SK-N-SH (cell line): ENCODE results near the gene MRPL36. TPM values are rescaled to one million over a fixed set of nuclear protein-coding genes. Genes with fewer than 3 reads are reported as not detected.

Experiments
- CTCF ChIA-PET: fragments of 300-600, 350-600 bp; formaldehyde crosslinking; extraction: SDS; loops from one replicate; lab custom pipeline; 2021; lab: Yijun Ruan, JAX
- POLR2A ChIA-PET: fragments of 350-600 bp; sonication (Branson Sonifier 250); formaldehyde crosslinking; extraction: SDS; loops from one replicate; lab custom pipeline; 2020; ENCODE audit warnings: antibody characterized with exemption, inconsistent platforms; lab: Yijun Ruan, JAX
- DNase-seq: peaks from one replicate; pipeline ENCODE4 v3.0.0; 2012
- H2AFZ ChIP-seq: fragments of 200-600 bp; sonication (generic); 2 replicates; pipeline ENCODE4 v1.8.1; 2016; ENCODE audit warnings: antibody characterized with exemption, mild to moderate bottlenecking, low read depth
- H3F3A ChIP-seq: fragments of 200-600 bp; sonication (generic); replicated peaks from 2 replicates; pipeline ENCODE3; 2016; ENCODE audit warnings: antibody characterized with exemption, mild to moderate bottlenecking; ENCODE audit not compliant: insufficient read depth
- H3K27ac ChIP-seq, 2 experiments: fragments of 200-500 bp in 1 of 2; fragments of 200-600 bp in 1 of 2; sonication (Bioruptor generic) in 1 of 2; sonication (generic), shearing (Covaris generic) in 1 of 2; 2 replicates each; pipeline versions ENCODE4 v1.5.1 to v1.6.1; 2014 to 2016; ENCODE audit warnings: low read depth in 2 of 2, inconsistent platforms in 1 of 2, low read length in 1 of 2, mild to moderate bottlenecking in 1 of 2, mixed read lengths in 1 of 2
- H3K27me3 ChIP-seq: fragments of 200-600 bp; sonication (generic), shearing (Covaris generic); 2 replicates; pipeline ENCODE4 v1.6.1; 2016; ENCODE audit warnings: mixed run types; ENCODE audit not compliant: insufficient read depth
- H3K36me3 ChIP-seq, 2 experiments: fragments of 200-500 bp in 1 of 2; fragments of 200-600 bp in 1 of 2; sonication (Bioruptor generic) in 1 of 2; sonication (generic) in 1 of 2; replicated peaks in 1 of 2; 2 replicates each; pipeline versions ENCODE3 to v1.5.1; 2014 to 2016; ENCODE audit warnings: low read length in 1 of 2, mild to moderate bottlenecking in 1 of 2; ENCODE audit not compliant: insufficient read depth in 2 of 2, control insufficient read depth in 1 of 2
- H3K4me1 ChIP-seq, 2 experiments: fragments of 200-500 bp in 1 of 2; fragments of 200-600 bp in 1 of 2; sonication (Bioruptor generic) in 1 of 2; sonication (generic), shearing (Covaris generic) in 1 of 2; 2 replicates each; pipeline versions ENCODE4 v1.5.1 to v1.6.1; 2014 to 2016; ENCODE audit warnings: low read depth in 1 of 2, low read length in 1 of 2, mixed run types in 1 of 2; ENCODE audit not compliant: insufficient read depth in 2 of 2, control insufficient read depth in 1 of 2
- H3K4me2 ChIP-seq: fragments of 200-600 bp; sonication (generic), shearing (Covaris generic); 2 replicates; pipeline ENCODE4 v1.6.1; 2017; ENCODE audit warnings: mixed run types
- H3K4me3 ChIP-seq, 2 experiments: fragments of 200-500 bp in 1 of 2; fragments of 200-600 bp in 1 of 2; sonication (Bioruptor generic) in 1 of 2; sonication (generic), shearing (Covaris generic) in 1 of 2; 2 replicates each; pipeline versions ENCODE4 v1.5.1 to v1.8.1; 2014 to 2016; ENCODE audit warnings: low read depth in 2 of 2, inconsistent platforms in 1 of 2, low read length in 1 of 2, mild to moderate bottlenecking in 1 of 2, mixed read lengths in 1 of 2, moderate library complexity in 1 of 2
- H3K79me2 ChIP-seq: fragments of 200-600 bp; sonication (generic); 2 replicates; pipeline ENCODE4 v1.8.1; 2017; ENCODE audit warnings: mild to moderate bottlenecking; ENCODE audit not compliant: insufficient read depth
- H3K9ac ChIP-seq: fragments of 200-600 bp; sonication (generic); 2 replicates; pipeline ENCODE4 v1.6.1; 2017; ENCODE audit warnings: mixed run types
- H3K9me2 ChIP-seq: fragments of 200-600 bp; sonication (generic); 2 replicates; pipeline ENCODE4 v1.6.1; 2017; ENCODE audit warnings: mixed run types
- H3K9me3 ChIP-seq: fragments of 200-600 bp; sonication (generic); 2 replicates; pipeline ENCODE4 v1.6.1; 2017; ENCODE audit warnings: mixed run types, mild to moderate bottlenecking, moderate library complexity
- H4K20me1 ChIP-seq: fragments of 200-600 bp; sonication (generic); 2 replicates; pipeline ENCODE4 v1.6.1; 2017; ENCODE audit warnings: mild to moderate bottlenecking, mixed run types; ENCODE audit not compliant: insufficient read depth
- EZH2phosphoT487 ChIP-seq: fragments of 200-600 bp; sonication (generic); IDR thresholded peaks from 2 replicates; pipeline ENCODE4 v1.6.1; 2017; ENCODE audit warnings: low read depth, mixed run types, mild to moderate bottlenecking, antibody characterized with exemption, moderate library complexity, borderline replicate concordance
- MEF2A ChIP-seq: IDR thresholded peaks from 2 replicates; pipeline ENCODE4 v1.4.0; 2012; ENCODE audit warnings: low read depth, borderline replicate concordance
- POLR2AphosphoS5 ChIP-seq: IDR thresholded peaks from 2 replicates; pipeline ENCODE4 v1.6.1; 2012; ENCODE audit warnings: low read depth, low read length
- RAD21 ChIP-seq: IDR thresholded peaks from 2 replicates; pipeline ENCODE4 v1.6.1; 2012; ENCODE audit warnings: mild to moderate bottlenecking, low read length
- RCOR1 ChIP-seq: fragments of 150-350 bp; IDR thresholded peaks from 2 replicates; pipeline ENCODE4 v1.6.1; 2017; ENCODE audit warnings: antibody characterized with exemption, low read length
- RFX5 ChIP-seq: IDR thresholded peaks from 2 replicates; pipeline ENCODE4 v1.6.1; 2012; ENCODE audit warnings: mild to moderate bottlenecking, improper control_type of control experiment, low read length
- RXRA ChIP-seq: IDR thresholded peaks from 2 replicates; pipeline ENCODE4 v1.4.0; 2012; ENCODE audit warnings: low read depth, mild to moderate bottlenecking, borderline replicate concordance
- SMC3 ChIP-seq: IDR thresholded peaks from 2 replicates; pipeline ENCODE4 v1.6.1; 2012; ENCODE audit warnings: low read depth, low read length, improper control_type of control experiment
- TAF1 ChIP-seq: IDR thresholded peaks from 2 replicates; pipeline ENCODE4 v1.6.1; 2012; ENCODE audit warnings: low read depth, mild to moderate bottlenecking, low read length, moderate library complexity, borderline replicate concordance
- TCF12 ChIP-seq: IDR thresholded peaks from 2 replicates; pipeline ENCODE4 v1.4.0; 2012
- TEAD4 ChIP-seq: IDR thresholded peaks from 2 replicates; pipeline ENCODE4 v1.4.0; 2012; ENCODE audit warnings: mild to moderate bottlenecking, borderline replicate concordance; ENCODE audit not compliant: insufficient read depth
- WGBS: methylation state at CpG from one replicate; pipeline ENCODE4 v1.1.6; 2017; ENCODE audit warnings: low lambda C conversion rate; 5-methylcytosine and 5-hydroxymethylcytosine counted together
- polyA plus RNA-seq, 3 experiments: library from polyadenylated mRNA; depleted of rRNA; stranded (reverse); fragments of >200 nt; gene quantifications; 2 replicates each; pipeline ENCODE4 v1.2.3, GENCODE V29; 2012
- TF ChIP-seq, protein P1 (sequence below): fragments of 150-350 bp; IDR thresholded peaks from 2 replicates; pipeline ENCODE4 v1.6.1; 2017; ENCODE audit warnings: antibody characterized with exemption, low read length, low read depth, borderline replicate concordance
- TF ChIP-seq, protein P2 (sequence below): IDR thresholded peaks from 2 replicates; pipeline ENCODE4 v1.4.0; 2012; ENCODE audit warnings: low read depth
- TF ChIP-seq, protein P3 (sequence below): fragments of 200-600 bp; sonication (generic); IDR thresholded peaks from 2 replicates; pipeline ENCODE4 v1.6.1; 2017; ENCODE audit warnings: antibody characterized with exemption, mild to moderate bottlenecking, moderate library complexity
- TF ChIP-seq, protein P4 (sequence below): IDR thresholded peaks from 2 replicates; pipeline ENCODE4 v1.4.0; 2012; ENCODE audit warnings: low read depth, borderline replicate concordance
- TF ChIP-seq, protein P5 (sequence below): IDR thresholded peaks from 2 replicates; pipeline ENCODE4 v1.4.0; 2012; ENCODE audit warnings: low read depth, borderline replicate concordance
- TF ChIP-seq, protein P6 (sequence below): IDR thresholded peaks from 2 replicates; pipeline ENCODE4 v1.6.1; 2012; ENCODE audit warnings: mild to moderate bottlenecking, low read depth, low read length, moderate library complexity

MRPL36 gene
- polyA plus RNA-seq, 1 of the 3 experiments (the other 2 are of a cell fraction): 78.4 TPM

DNA sequence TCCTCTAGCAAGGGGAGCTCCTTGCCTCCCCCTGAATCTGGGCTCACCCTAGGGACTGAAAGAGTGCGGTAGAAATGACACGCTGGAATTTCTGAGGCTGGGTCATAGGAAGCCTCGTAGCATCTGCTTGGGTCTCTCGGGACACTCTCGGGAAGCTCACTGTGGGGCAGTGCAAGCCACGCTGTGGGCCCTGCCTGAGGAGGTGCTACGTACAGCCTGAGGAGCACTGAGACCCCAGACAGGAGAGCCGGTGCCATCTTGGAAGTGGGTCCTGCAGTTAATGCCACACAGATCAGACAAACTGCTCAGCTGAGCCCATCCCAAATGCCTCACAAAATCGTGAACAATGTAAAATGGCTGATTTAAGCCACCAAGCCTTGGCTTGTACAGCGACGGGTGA lies 1.8 kb downstream of the MRPL36 start:
- Histone ChIP-seq H2AFZ (no peak overlapping the region), H3K4me3 (no peak overlapping the region), H3K9me2 (no peaks in the 10 kb centered on the region), H3K9me3 (no peaks in the 10 kb centered on the region), H3F3A (no peaks in the 10 kb centered on the region), H3K4me1 (peaks cover 5 to 27% of the 10 kb centered on the region in 2 experiments; a peak in 2 of 4 replicates), H3K36me3 (peaks cover 17 to 23% of the 10 kb centered on the region in 2 experiments), H3K27ac (no peak overlapping the region), H3K4me2 (no peak overlapping the region), H3K79me2 (peaks cover 38% of the 10 kb centered on the region), H3K9ac (no peak overlapping the region), H4K20me1 (no peaks in the 10 kb centered on the region), H3K27me3 (no peaks in the 10 kb centered on the region)
- POLR2A ChIA-PET: no interaction called here
- CTCF ChIA-PET: no interaction called here
- 75% methylated on average over 3 of the region's 11 CpGs for WGBS
- TF ChIP-seq SMC3: no peak
- TF ChIP-seq RFX5: no peak
- TF ChIP-seq, protein P1, sequence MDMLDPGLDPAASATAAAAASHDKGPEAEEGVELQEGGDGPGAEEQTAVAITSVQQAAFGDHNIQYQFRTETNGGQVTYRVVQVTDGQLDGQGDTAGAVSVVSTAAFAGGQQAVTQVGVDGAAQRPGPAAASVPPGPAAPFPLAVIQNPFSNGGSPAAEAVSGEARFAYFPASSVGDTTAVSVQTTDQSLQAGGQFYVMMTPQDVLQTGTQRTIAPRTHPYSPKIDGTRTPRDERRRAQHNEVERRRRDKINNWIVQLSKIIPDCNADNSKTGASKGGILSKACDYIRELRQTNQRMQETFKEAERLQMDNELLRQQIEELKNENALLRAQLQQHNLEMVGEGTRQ: no peak
- no peak for TF ChIP-seq EZH2phosphoT487
- no peak for TF ChIP-seq POLR2AphosphoS5
- TF ChIP-seq RAD21: no peak
- TF ChIP-seq RXRA: no peak
- no peak for TF ChIP-seq RCOR1
- TF ChIP-seq, protein P2, sequence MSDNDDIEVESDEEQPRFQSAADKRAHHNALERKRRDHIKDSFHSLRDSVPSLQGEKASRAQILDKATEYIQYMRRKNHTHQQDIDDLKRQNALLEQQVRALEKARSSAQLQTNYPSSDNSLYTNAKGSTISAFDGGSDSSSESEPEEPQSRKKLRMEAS: no peak
- TF ChIP-seq, protein P3, sequence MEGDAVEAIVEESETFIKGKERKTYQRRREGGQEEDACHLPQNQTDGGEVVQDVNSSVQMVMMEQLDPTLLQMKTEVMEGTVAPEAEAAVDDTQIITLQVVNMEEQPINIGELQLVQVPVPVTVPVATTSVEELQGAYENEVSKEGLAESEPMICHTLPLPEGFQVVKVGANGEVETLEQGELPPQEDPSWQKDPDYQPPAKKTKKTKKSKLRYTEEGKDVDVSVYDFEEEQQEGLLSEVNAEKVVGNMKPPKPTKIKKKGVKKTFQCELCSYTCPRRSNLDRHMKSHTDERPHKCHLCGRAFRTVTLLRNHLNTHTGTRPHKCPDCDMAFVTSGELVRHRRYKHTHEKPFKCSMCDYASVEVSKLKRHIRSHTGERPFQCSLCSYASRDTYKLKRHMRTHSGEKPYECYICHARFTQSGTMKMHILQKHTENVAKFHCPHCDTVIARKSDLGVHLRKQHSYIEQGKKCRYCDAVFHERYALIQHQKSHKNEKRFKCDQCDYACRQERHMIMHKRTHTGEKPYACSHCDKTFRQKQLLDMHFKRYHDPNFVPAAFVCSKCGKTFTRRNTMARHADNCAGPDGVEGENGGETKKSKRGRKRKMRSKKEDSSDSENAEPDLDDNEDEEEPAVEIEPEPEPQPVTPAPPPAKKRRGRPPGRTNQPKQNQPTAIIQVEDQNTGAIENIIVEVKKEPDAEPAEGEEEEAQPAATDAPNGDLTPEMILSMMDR: no peak
- no peak for TF ChIP-seq MEF2A
- TF ChIP-seq TAF1: no peak
- TF ChIP-seq, protein P4, sequence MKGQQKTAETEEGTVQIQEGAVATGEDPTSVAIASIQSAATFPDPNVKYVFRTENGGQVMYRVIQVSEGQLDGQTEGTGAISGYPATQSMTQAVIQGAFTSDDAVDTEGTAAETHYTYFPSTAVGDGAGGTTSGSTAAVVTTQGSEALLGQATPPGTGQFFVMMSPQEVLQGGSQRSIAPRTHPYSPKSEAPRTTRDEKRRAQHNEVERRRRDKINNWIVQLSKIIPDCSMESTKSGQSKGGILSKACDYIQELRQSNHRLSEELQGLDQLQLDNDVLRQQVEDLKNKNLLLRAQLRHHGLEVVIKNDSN: no peak
- TF ChIP-seq TEAD4: no peak
- TF ChIP-seq, protein P5, sequence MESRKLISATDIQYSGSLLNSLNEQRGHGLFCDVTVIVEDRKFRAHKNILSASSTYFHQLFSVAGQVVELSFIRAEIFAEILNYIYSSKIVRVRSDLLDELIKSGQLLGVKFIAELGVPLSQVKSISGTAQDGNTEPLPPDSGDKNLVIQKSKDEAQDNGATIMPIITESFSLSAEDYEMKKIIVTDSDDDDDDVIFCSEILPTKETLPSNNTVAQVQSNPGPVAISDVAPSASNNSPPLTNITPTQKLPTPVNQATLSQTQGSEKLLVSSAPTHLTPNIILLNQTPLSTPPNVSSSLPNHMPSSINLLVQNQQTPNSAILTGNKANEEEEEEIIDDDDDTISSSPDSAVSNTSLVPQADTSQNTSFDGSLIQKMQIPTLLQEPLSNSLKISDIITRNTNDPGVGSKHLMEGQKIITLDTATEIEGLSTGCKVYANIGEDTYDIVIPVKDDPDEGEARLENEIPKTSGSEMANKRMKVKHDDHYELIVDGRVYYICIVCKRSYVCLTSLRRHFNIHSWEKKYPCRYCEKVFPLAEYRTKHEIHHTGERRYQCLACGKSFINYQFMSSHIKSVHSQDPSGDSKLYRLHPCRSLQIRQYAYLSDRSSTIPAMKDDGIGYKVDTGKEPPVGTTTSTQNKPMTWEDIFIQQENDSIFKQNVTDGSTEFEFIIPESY: no peak
- TF ChIP-seq TCF12: no peak
- TF ChIP-seq, protein P6, sequence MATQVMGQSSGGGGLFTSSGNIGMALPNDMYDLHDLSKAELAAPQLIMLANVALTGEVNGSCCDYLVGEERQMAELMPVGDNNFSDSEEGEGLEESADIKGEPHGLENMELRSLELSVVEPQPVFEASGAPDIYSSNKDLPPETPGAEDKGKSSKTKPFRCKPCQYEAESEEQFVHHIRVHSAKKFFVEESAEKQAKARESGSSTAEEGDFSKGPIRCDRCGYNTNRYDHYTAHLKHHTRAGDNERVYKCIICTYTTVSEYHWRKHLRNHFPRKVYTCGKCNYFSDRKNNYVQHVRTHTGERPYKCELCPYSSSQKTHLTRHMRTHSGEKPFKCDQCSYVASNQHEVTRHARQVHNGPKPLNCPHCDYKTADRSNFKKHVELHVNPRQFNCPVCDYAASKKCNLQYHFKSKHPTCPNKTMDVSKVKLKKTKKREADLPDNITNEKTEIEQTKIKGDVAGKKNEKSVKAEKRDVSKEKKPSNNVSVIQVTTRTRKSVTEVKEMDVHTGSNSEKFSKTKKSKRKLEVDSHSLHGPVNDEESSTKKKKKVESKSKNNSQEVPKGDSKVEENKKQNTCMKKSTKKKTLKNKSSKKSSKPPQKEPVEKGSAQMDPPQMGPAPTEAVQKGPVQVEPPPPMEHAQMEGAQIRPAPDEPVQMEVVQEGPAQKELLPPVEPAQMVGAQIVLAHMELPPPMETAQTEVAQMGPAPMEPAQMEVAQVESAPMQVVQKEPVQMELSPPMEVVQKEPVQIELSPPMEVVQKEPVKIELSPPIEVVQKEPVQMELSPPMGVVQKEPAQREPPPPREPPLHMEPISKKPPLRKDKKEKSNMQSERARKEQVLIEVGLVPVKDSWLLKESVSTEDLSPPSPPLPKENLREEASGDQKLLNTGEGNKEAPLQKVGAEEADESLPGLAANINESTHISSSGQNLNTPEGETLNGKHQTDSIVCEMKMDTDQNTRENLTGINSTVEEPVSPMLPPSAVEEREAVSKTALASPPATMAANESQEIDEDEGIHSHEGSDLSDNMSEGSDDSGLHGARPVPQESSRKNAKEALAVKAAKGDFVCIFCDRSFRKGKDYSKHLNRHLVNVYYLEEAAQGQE: no peak
- DNase-seq: no peak
